ENCODE measurements around the gene ZFYVE28.

Gene ZFYVE28

DNA sequence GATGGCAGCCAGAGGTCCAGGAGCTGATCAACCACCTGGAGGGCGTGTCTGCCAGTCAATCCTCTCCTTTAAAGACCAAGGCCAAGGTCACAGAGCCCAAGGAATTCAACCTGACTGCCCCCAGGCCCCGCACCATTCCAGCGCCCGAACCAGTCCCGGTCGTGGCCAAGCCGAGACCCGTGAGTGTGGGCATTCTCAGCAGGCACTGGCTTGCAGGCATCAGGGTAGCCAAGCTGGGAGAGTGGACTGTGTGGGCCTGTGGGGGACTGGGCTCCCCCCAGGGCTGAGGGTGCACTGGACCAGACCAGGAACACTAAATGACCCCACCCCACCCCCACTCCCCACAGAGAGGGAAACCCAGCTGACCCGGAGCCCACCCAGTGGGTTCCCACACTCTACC, 26.7 kb upstream of the ZFYVE28 start:
- DNase-seq (ENCODE audit: extremely low spot score), result no peak
- POLR2A ChIA-PET, result no interaction called here
- TF ChIP-seq, protein P1, sequence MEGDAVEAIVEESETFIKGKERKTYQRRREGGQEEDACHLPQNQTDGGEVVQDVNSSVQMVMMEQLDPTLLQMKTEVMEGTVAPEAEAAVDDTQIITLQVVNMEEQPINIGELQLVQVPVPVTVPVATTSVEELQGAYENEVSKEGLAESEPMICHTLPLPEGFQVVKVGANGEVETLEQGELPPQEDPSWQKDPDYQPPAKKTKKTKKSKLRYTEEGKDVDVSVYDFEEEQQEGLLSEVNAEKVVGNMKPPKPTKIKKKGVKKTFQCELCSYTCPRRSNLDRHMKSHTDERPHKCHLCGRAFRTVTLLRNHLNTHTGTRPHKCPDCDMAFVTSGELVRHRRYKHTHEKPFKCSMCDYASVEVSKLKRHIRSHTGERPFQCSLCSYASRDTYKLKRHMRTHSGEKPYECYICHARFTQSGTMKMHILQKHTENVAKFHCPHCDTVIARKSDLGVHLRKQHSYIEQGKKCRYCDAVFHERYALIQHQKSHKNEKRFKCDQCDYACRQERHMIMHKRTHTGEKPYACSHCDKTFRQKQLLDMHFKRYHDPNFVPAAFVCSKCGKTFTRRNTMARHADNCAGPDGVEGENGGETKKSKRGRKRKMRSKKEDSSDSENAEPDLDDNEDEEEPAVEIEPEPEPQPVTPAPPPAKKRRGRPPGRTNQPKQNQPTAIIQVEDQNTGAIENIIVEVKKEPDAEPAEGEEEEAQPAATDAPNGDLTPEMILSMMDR (IDR thresholded peaks at IDR 0.05; ENCODE audit: control extremely low read depth, extremely low read depth, low read depth, missing control alignments), result no peak
- CTCF ChIA-PET, result interaction anchor here (1.4 to 7.8 kb wide), 2 partner anchors 14 to 226 kb away, joined by 3 to 82 read pairs; no protein-coding TSS in a partner anchor

DNA sequence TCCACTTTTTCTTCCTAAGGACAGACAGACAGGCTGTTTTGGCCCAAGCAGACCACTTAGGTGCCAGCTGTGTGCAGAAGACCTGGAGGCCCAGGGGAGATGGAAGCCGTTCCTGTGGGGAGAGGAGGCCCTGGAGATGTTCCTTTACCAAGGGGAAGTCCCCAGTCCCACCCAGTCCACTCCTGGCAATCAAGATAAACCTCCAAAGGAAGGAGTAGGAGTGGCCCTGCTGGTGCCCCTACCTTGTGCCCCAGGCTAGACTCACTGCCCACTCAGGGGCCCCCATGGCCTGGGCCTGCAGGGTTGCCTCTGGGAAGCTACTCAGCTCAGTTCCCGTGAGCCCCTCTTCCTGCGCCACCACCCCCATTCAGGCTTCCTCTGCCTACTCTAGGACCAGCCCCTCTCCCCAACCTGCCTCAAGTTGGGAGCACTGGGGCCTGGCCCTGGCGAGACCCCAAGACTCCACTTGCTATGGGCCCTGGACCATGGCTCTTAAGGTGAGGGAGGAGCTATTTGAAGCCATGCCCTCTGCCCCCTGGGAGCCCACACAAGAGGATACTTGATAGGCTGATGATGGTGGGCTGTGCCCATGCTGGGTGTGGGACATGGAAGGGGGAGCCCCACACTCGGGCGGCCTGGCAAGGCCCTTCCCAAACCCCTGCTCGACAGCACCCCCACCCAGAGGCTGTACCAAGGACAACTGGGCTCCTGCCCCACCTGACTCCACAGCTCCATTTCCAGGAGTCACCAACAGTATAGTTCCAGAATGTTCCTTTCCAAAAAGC, 25.7 kb upstream of the ZFYVE28 start:
- DNase-seq (ENCODE audit: extremely low spot score), result no peak
- POLR2A ChIA-PET, result no interaction called here
- TF ChIP-seq, protein P1 (IDR thresholded peaks at IDR 0.05; ENCODE audit: control extremely low read depth, extremely low read depth, low read depth, missing control alignments), result no peak
- CTCF ChIA-PET, result interaction anchor here (1.0 to 7.8 kb wide), 4 partner anchors 11 to 225 kb away, joined by 3 to 82 read pairs (median 4); no protein-coding TSS in a partner anchor

DNA sequence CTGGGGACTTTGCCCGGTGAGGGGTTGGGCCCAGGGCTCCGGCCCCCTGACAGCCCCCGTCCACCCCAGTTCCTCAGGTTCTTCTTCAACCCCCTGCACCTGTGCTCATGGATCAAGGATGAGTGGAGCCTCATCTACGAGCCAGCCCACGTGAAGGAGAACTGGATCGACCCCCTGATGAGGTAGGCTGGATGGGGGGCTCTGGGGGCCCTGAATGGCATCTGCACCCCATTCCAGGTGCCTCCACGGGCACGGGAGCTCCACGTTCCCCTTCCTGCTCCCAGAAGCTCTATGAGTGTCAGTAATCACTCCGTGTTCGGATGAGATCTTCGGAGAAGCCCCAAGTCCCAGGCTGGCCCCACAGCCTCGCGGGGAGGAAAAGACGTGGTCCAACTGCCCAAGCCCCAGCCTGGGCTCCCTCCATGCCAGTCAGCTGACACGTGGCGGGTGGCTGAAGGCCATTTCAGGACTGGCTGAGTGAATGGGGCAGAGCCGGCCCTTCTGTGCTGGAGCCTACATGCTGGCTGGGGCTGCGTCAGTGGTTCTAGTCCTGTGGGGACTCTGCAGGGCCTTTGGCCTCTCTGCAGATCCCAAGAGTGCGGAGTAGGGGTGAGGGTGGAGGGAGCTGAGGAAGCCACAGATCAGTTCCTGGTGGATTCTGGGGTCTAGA, 24.8 kb upstream of the ZFYVE28 start:
- CTCF ChIA-PET, result interaction anchor here (0.7 to 7.8 kb wide), 5 partner anchors 15 to 224 kb away, joined by 3 to 82 read pairs (median 6); no protein-coding TSS in a partner anchor
- DNase-seq (ENCODE audit: extremely low spot score), result no peak
- TF ChIP-seq, protein P1 (IDR thresholded peaks at IDR 0.05; ENCODE audit: control extremely low read depth, extremely low read depth, low read depth, missing control alignments), result no peak
- POLR2A ChIA-PET, result interaction anchor here (0.6 kb wide), 1 partner anchor 1091 kb away, joined by 8 read pairs; no protein-coding TSS in a partner anchor

DNA sequence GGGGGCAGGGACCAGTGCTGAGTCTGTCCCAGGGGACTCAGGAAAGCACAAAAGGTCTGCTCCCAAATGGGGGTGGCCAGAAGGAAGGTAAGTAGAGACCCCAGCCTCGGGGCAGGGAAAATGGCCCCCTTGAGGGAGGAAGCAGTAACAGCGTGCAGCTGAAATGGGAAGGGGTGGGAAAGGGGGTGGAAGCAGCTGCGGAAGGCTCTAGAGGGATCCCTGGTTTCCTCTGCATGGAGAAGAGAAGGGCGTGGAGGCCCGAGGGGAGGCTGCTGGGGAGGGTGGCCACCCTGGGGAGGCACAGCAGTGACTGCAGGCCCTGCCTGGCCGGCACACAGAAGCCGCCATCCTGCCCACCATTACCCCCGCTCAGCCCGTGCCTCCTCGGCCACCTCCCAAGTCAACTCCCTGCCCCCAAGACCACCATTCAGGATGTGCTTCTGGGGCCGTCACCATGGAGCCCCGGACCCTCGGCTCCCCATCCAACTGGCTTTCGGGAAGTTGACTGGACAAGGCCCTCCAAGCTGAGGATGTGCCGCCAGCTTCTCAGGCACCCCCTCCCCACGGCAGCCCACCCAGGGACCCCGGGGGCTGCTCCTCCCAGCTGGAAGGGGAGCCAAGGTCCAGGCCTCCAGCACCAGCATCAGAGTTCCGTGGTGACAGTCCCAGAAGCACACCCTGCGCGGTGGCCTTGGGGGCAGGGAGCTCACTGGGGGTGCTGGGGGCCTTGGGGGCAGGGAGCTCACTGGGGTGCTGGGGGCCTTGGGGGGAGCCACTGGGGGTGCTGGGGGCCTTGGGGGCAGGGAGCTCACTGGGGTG, 23.9 kb upstream of the ZFYVE28 start:
- DNase-seq (ENCODE audit: extremely low spot score), result no peak
- POLR2A ChIA-PET, result interaction anchor here (0.6 kb wide), 1 partner anchor 1092 kb away, joined by 8 read pairs; no protein-coding TSS in a partner anchor
- TF ChIP-seq, protein P1 (IDR thresholded peaks at IDR 0.05; ENCODE audit: control extremely low read depth, extremely low read depth, low read depth, missing control alignments), result no peak
- CTCF ChIA-PET, result interaction anchor here (0.6 to 7.8 kb wide), 20 partner anchors 8 to 517 kb away, joined by 3 to 82 read pairs (median 4); partner anchors contain the start of gene RNF4

DNA sequence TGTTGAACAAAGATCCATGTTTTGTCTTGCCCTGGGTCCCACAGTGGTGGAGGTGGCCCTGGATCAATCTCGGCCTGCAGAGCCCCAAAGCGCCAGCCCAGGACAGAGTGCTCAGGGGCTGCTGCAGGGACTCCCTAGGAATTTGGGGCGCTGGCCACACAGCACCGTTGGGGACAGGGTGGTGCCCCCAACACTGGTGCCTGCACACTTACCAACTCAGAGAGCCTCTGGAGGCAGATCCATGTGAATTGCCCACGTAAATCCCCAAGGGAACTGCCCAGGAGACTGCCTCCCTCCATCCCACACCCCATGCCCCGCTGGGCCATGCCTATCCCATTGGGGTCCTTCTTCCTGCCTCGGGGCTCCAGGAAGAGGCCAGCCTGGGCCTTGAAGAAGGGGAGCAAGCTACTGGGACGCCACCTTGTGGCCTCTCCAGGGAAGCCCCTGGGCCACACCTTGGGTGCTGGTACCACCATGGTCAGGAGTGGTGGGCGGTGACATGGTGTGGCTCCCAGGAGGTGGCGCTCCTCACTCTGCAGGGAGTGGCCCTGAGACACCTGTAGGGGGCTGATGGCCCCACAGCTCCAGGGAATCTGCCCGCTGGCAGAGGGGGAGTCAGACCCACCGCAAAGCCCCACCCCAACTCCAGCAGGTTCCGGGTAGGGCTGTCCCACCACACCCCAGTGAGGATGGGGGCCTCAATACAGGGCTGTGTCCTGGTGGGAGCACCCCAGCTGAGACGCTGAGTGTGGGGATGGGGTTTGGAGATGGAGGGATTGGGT, 23.1 kb upstream of the ZFYVE28 start:
- CTCF ChIA-PET, result interaction anchor here (0.6 to 7.8 kb wide), 25 partner anchors 8 to 516 kb away, joined by 3 to 82 read pairs (median 4); partner anchors contain the start of genes CFAP99, RNF4 and ZFYVE28
- DNase-seq (ENCODE audit: extremely low spot score), result peak; percentile 92

More for the DNA sequence above, 23.1 kb upstream of the ZFYVE28 start:
- POLR2A ChIA-PET, result no interaction called here
- TF ChIP-seq, protein P1 (IDR thresholded peaks at IDR 0.05; ENCODE audit: control extremely low read depth, extremely low read depth, low read depth, missing control alignments), result peak; percentile 87
